GM23338 (cell line): ENCODE data around the gene TRIM58. TPM values are rescaled to one million over a fixed set of nuclear protein-coding genes. Genes with fewer than 3 reads are reported as not detected.

Source experiments
- ATAC-seq: fragments of 200-7000 bp; cut with Tn5 transposase; 3 replicates; pipeline ENCODE4 v1.9.1; 2020
- DNase-seq: peaks from one replicate; pipeline ENCODE4 v3.0.0-alpha.2; 2015; ENCODE audit warnings: low spot score
- H2AFZ ChIP-seq: fragments of 200-600 bp; sonication (generic); 2 replicates; pipeline ENCODE4 v1.8.0; 2016; ENCODE audit warnings: antibody characterized with exemption, mild to moderate bottlenecking, moderate library complexity
- H3F3A ChIP-seq: fragments of 200-600 bp; sonication (generic); replicated peaks from 2 replicates; pipeline ENCODE4 v1.8.0; 2017; ENCODE audit warnings: antibody characterized with exemption, mixed run types, low read depth
- H3K27ac ChIP-seq: fragments of 200-600 bp; sonication (generic); 2 replicates; pipeline ENCODE4 v1.6.1; 2016; ENCODE audit warnings: low read depth
- H3K27me3 ChIP-seq: fragments of 200-600 bp; sonication (generic); 2 replicates; pipeline ENCODE4 v1.8.0; 2016; ENCODE audit warnings: mild to moderate bottlenecking, mixed run types, moderate library complexity; ENCODE audit not compliant: insufficient read depth
- H3K36me3 ChIP-seq: fragments of 200-600 bp; sonication (generic); 2 replicates; pipeline ENCODE4 v1.8.0; 2016; ENCODE audit warnings: mild to moderate bottlenecking; ENCODE audit not compliant: insufficient read depth
- H3K4me1 ChIP-seq: fragments of 200-600 bp; sonication (generic); 2 replicates; pipeline ENCODE4 v1.8.0; 2016; ENCODE audit warnings: mild to moderate bottlenecking, moderate library complexity; ENCODE audit not compliant: insufficient read depth
- H3K4me2 ChIP-seq: fragments of 200-600 bp; sonication (generic); 2 replicates; pipeline ENCODE4 v1.7.1; 2017; ENCODE audit warnings: mixed run types
- H3K4me3 ChIP-seq: fragments of 200-600 bp; sonication (generic); 2 replicates; pipeline ENCODE4 v1.6.1; 2016; ENCODE audit warnings: mixed run types
- H3K79me2 ChIP-seq: fragments of 200-600 bp; sonication (generic); replicated peaks from 2 replicates; pipeline ENCODE4 v1.8.0; 2017; ENCODE audit warnings: mild to moderate bottlenecking; ENCODE audit not compliant: insufficient read depth
- H3K9me2 ChIP-seq: fragments of 200-600 bp; sonication (generic); 2 replicates; pipeline ENCODE4 v1.8.0; 2017; ENCODE audit not compliant: insufficient read depth
- H4K20me1 ChIP-seq: fragments of 200-600 bp; sonication (generic); replicated peaks from 2 replicates; pipeline ENCODE4 v1.8.0; 2017; ENCODE audit warnings: mild to moderate bottlenecking; ENCODE audit not compliant: insufficient read depth
- H3K27ac Mint-ChIP-seq: 2 replicates; pipeline ENCODE4 v1.8.0; 2020; ENCODE audit warnings: inconsistent platforms, mild to moderate bottlenecking, moderate library complexity, mixed read lengths
- H3K27me3 Mint-ChIP-seq: 3 replicates; pipeline ENCODE4 v1.8.0; 2022; ENCODE audit warnings: low read depth, mild to moderate bottlenecking, moderate library complexity, mixed read lengths, inconsistent platforms; ENCODE audit not compliant: insufficient read depth, poor library complexity
- H3K36me3 Mint-ChIP-seq: 3 replicates; pipeline ENCODE4 v1.8.0; 2021; ENCODE audit warnings: low read depth, mild to moderate bottlenecking, inconsistent platforms, moderate library complexity, mixed read lengths
- H3K4me1 Mint-ChIP-seq: 3 replicates; pipeline ENCODE4 v1.8.0; 2020; ENCODE audit warnings: mild to moderate bottlenecking, inconsistent platforms, mixed read lengths
- H3K4me3 Mint-ChIP-seq: 3 replicates; pipeline ENCODE4 v1.8.0; 2021; ENCODE audit warnings: moderate library complexity, mild to moderate bottlenecking, inconsistent platforms, mixed read lengths
- H3K9me3 Mint-ChIP-seq: 3 replicates; pipeline ENCODE4 v1.8.0; 2020; ENCODE audit warnings: moderate library complexity, mild to moderate bottlenecking, inconsistent platforms, mixed read lengths
- ETS1 ChIP-seq: IDR thresholded peaks from 2 replicates; pipeline ENCODE4 v1.6.1; 2016; ENCODE audit warnings: antibody characterized with exemption
- EZH2 ChIP-seq: fragments of 200-600 bp; sonication (generic); IDR thresholded peaks from one replicate; pipeline ENCODE4 v1.8.0; 2017; ENCODE audit warnings: antibody characterized with exemption, mild to moderate bottlenecking, low read depth; ENCODE audit not compliant: unreplicated experiment
- JUNB ChIP-seq: IDR thresholded peaks from one replicate; pipeline ENCODE4 v1.6.1; 2016; ENCODE audit warnings: antibody characterized with exemption; ENCODE audit not compliant: unreplicated experiment
- NANOG ChIP-seq: IDR thresholded peaks from 2 replicates; pipeline ENCODE4 v1.6.1; 2016; ENCODE audit warnings: antibody characterized with exemption, borderline replicate concordance
- ZNF331 ChIP-seq: fragments of 250-450 bp; sonication (Bioruptor Pico); IDR thresholded peaks from 2 replicates; pipeline ENCODE4 v1.5.0; 2020; ENCODE audit warnings: low read depth, mild to moderate bottlenecking, moderate library complexity
- ZNF462 ChIP-seq: fragments of 250-450 bp; sonication (Bioruptor Pico); IDR thresholded peaks from 2 replicates; pipeline ENCODE4 v1.5.0; 2020; ENCODE audit warnings: mild to moderate bottlenecking, moderate library complexity
- polyA plus RNA-seq: library from polyadenylated mRNA; unstranded; fragments of >200 nt; fragmentation: Nextera tagmentation; extraction: Ambion mirVana; gene quantifications from 2 replicates; pipeline ENCODE4 v1.2.1, GENCODE V29; 2016
- total RNA-seq: library from RNA; depleted of rRNA; stranded (reverse); fragments of >200 nt; shearing (Covaris generic); gene quantifications from 2 replicates; pipeline ENCODE4 v1.2.3, GENCODE V29; 2014

TRIM58 gene
- total and polyA plus RNA-seq, 2 experiments from 2014 or later = 2.4 to 3.4 TPM

GRCh38 chr1:247855911-247856310, 1.1 kb upstream of the TRIM58 start (continued):
- no peak for TF ChIP-seq ZNF462 (CRISPR knock-in tag)
- no peak for TF ChIP-seq ETS1
- no peak for TF ChIP-seq ZNF331 (CRISPR knock-in tag)

GRCh38 chr1:247857985-247858619, 1.1 kb downstream of the TRIM58 start:
- Histone ChIP-seq H3F3A (no peaks in the 10 kb centered on the region), H3K27me3 (peaks cover 18% of the 10 kb centered on the region), H3K4me3 (peak overlapping the region; percentile 77), H3K4me2 (peak overlapping the region; percentile 85), H3K27ac (no peak overlapping the region), H3K79me2 (no peaks in the 10 kb centered on the region), H3K9me2 (no peaks in the 10 kb centered on the region), H3K4me1 (peaks cover 6% of the 10 kb centered on the region; the same call in 1 of the 2 replicates), H3K36me3 (0 out of 2 replicates have a peak, but pooled peaks cover 2% of the 10 kb centered on the region), H4K20me1 (no peaks in the 10 kb centered on the region), H2AFZ (peak overlapping the region; percentile 95)
- DNase-seq (peak; percentile 31), ATAC-seq (no peak)
- H3K27ac Mint-ChIP-seq = no peak overlapping the region
- H3K4me3 Mint-ChIP-seq = peak overlapping the region; percentile 73
- H3K36me3 Mint-ChIP-seq = peaks cover 6% of the 10 kb centered on the region; the same call in 2 of the 3 replicates
- H3K4me1 Mint-ChIP-seq = peaks cover 4% of the 10 kb centered on the region; the same call in 2 of the 3 replicates
- peaks cover 70% of the 10 kb centered on the region for H3K9me3 Mint-ChIP-seq
- H3K27me3 Mint-ChIP-seq = peaks cover 16% of the 10 kb centered on the region
- TF ChIP-seq JUNB = no peak
- no peak for TF ChIP-seq EZH2
- TF ChIP-seq ZNF462 (CRISPR knock-in tag) = no peak
- no peak for TF ChIP-seq NANOG
- no peak for TF ChIP-seq ETS1
